Right forelimb (tissue), 1 donor: ENCODE measurements around the gene UBAP2.

Experiments used
- DNase-seq: peaks from one replicate; pipeline ENCODE4 v3.0.0-alpha.2; 2018

Gene UBAP2

GRCh38 chr9:33919276-33919897, 129.3 kb downstream of the UBAP2 start:
- DNase-seq: no peak

- DNase-seq: no peak
Observed at GRCh38 chr9:33917036-33917435, 131.7 kb downstream of the UBAP2 start.

GRCh38 chr9:33914887-33915628, 133.6 kb downstream of the UBAP2 start:
- no peak for DNase-seq

- no peak for DNase-seq
Observed at GRCh38 chr9:33913541-33913940, 135.1 kb downstream of the UBAP2 start.

- no peak for DNase-seq
Observed at GRCh38 chr9:33908749-33909148, 139.9 kb downstream of the UBAP2 start.

- no peak for DNase-seq
Observed at GRCh38 chr9:33908114-33908513, 140.6 kb downstream of the UBAP2 start.

GRCh38 chr9:33907347-33907746, 141.3 kb downstream of the UBAP2 start:
- no peak for DNase-seq

GRCh38 chr9:33906769-33907168, 141.9 kb downstream of the UBAP2 start:
- DNase-seq: no peak

GRCh38 chr9:33905137-33905536, 143.6 kb downstream of the UBAP2 start:
- no peak for DNase-seq

- DNase-seq: no peak
Observed at GRCh38 chr9:33903157-33903780, 145.4 kb downstream of the UBAP2 start.

- no peak for DNase-seq
Observed at GRCh38 chr9:33894316-33894715, 154.4 kb downstream of the UBAP2 start.

GRCh38 chr9:33893861-33894260, 154.8 kb downstream of the UBAP2 start:
- DNase-seq: no peak

GRCh38 chr9:33885948-33886347, 162.7 kb downstream of the UBAP2 start:
- no peak for DNase-seq

GRCh38 chr9:33884856-33885701, 163.6 kb downstream of the UBAP2 start:
- DNase-seq: no peak

- DNase-seq: no peak
Observed at GRCh38 chr9:33881635-33882034, 167.1 kb downstream of the UBAP2 start.

- DNase-seq: no peak
Observed at GRCh38 chr9:33880211-33881089, 168.2 kb downstream of the UBAP2 start.

- no peak for DNase-seq
Observed at GRCh38 chr9:33878691-33879366, 169.9 kb downstream of the UBAP2 start.

- no peak for DNase-seq
Observed at GRCh38 chr9:33877727-33878489, 170.8 kb downstream of the UBAP2 start.
